Right lung (tissue), 10 donors: ENCODE measurements around the gene TMEM86A. TPM values are rescaled to one million over a fixed set of nuclear protein-coding genes. Genes with fewer than 3 reads are reported as not detected.
"Not testable (repeated sequence)": the region's sequence is repeated elsewhere in the genome, so short reads cannot be mapped to it uniquely, and the experiment has no call there.

Experiments used
- DNase-seq, 2 donors: peaks; one replicate each; pipeline ENCODE4 v3.0.0-alpha.2; 2013
- long read RNA-seq, 8 donors: transcript quantifications; one replicate each; lab custom pipeline, GENCODE V29; 2026
- polyA plus RNA-seq, 5 donors: library from polyadenylated mRNA; unstranded; fragments of 120-200 nt; gene quantifications; one replicate each; pipeline versions ENCODE4 v1.2.1 to v1.2.3, GENCODE V29; 2013; ENCODE audit warnings: inconsistent platforms in 1 of 5, low replicate concordance in 1 of 5; ENCODE audit not compliant: insufficient read length in 5 of 5, insufficient read depth in 1 of 5

Gene TMEM86A
- polyA plus RNA-seq: 1 to 10 TPM; 3.0 to 3.6 (median 3.4) TPM
- long read RNA-seq, donor 1: 0 reads
- long read RNA-seq, donor 2: 0 reads
- long read RNA-seq, donor 3, partial matches to known transcripts: 0 of 1 reads
- long read RNA-seq, donor 3, other reads (novel, unspliced or antisense): 0 of 1 reads
- long read RNA-seq, donor 4, partial matches to known transcripts: 0 of 2 reads
- long read RNA-seq, donor 4, other reads (novel, unspliced or antisense): 0 of 2 reads
- long read RNA-seq, donor 5, partial matches to known transcripts: 0 of 1 reads
- long read RNA-seq, donor 5, other reads (novel, unspliced or antisense): 0 of 1 reads
- long read RNA-seq, donor 6, partial matches to known transcripts: 0 of 4 reads
- long read RNA-seq, donor 6, other reads (novel, unspliced or antisense): 0 of 4 reads
- long read RNA-seq, donor 7: 0 reads
- long read RNA-seq, donor 8, partial matches to known transcripts: 0 of 1 reads
- long read RNA-seq, donor 8, other reads (novel, unspliced or antisense): 0 of 1 reads

GRCh38 chr11:18698341-18699268, at the start of gene TMEM86A:
TMEM86A (plus strand) TSS chr11:18698779; CDS start chr11:18698887, 108 bp downstream.
- peak; percentile 88 to 91 for DNase-seq

GRCh38 chr11:18650353-18650752, 48.2 kb upstream of the TMEM86A start:
- DNase-seq: no peak

- no peak for DNase-seq
These were observed 47.6 kb upstream of the TMEM86A start for GRCh38 chr11:18650859-18651557.

- DNase-seq: no peak
These were observed 40.9 kb upstream of the TMEM86A start for GRCh38 chr11:18657673-18658072.

GRCh38 chr11:18665353-18665872, 33.2 kb upstream of the TMEM86A start:
- DNase-seq: not testable (repeated sequence)

- no peak for DNase-seq
These were observed 30.4 kb upstream of the TMEM86A start for GRCh38 chr11:18668131-18668530.

- no peak for DNase-seq
These were observed 29.4 kb upstream of the TMEM86A start for GRCh38 chr11:18669219-18669596.

GRCh38 chr11:18669711-18670110, 28.9 kb upstream of the TMEM86A start:
- no peak for DNase-seq

- no peak for DNase-seq
These were observed 27.3 kb upstream of the TMEM86A start for GRCh38 chr11:18671246-18671645.

GRCh38 chr11:18672209-18672608, 26.4 kb upstream of the TMEM86A start:
- DNase-seq: not testable (repeated sequence)

GRCh38 chr11:18676803-18677202, 21.8 kb upstream of the TMEM86A start:
- DNase-seq: no peak

GRCh38 chr11:18677560-18677959, 21.0 kb upstream of the TMEM86A start:
- no peak for DNase-seq

GRCh38 chr11:18681949-18682348, 16.6 kb upstream of the TMEM86A start:
- DNase-seq: not testable (repeated sequence)

GRCh38 chr11:18682466-18682865, 16.1 kb upstream of the TMEM86A start:
- DNase-seq: no peak

- no peak for DNase-seq
These were observed 14.3 kb upstream of the TMEM86A start for GRCh38 chr11:18684267-18684666.

GRCh38 chr11:18691467-18692140, 7.0 kb upstream of the TMEM86A start:
- DNase-seq: not testable (repeated sequence)

- no peak for DNase-seq
These were observed 5.4 kb upstream of the TMEM86A start for GRCh38 chr11:18692941-18693760.

GRCh38 chr11:18696638-18697225, 1.8 kb upstream of the TMEM86A start:
- DNase-seq: no peak

GRCh38 chr11:18697576-18697975, 1.0 kb upstream of the TMEM86A start:
- no peak for DNase-seq

- DNase-seq: no peak
These were observed 654 bp downstream of the TMEM86A start for GRCh38 chr11:18699269-18699596.
